HepG2 (cell line): ENCODE data around the gene NEDD4L. TPM values are rescaled to one million over a fixed set of nuclear protein-coding genes. Genes with fewer than 3 reads are reported as not detected.

ENCODE experiments used
- FOSL1 ChIP-seq: sonication (generic); formaldehyde crosslinking; IDR thresholded peaks from 2 replicates; pipeline ENCODE4 v1.9.0; 2021; ENCODE audit warnings: missing genetic modification reagents, borderline replicate concordance
- HDAC6 ChIP-seq: fragments of 200-600 bp; sonication (generic); IDR thresholded peaks from 2 replicates; pipeline ENCODE4 v1.7.0; 2017; ENCODE audit warnings: mild to moderate bottlenecking, antibody characterized with exemption, low read length, low read depth
- HIVEP1 ChIP-seq: sonication (generic); formaldehyde crosslinking; IDR thresholded peaks from 2 replicates; pipeline ENCODE4 v1.4.0; 2020; ENCODE audit warnings: mild to moderate bottlenecking, missing genetic modification reagents
- HOXA3 ChIP-seq: sonication (generic); formaldehyde crosslinking; IDR thresholded peaks from 2 replicates; pipeline ENCODE4 v1.5.0; 2020; ENCODE audit warnings: missing genetic modification reagents
- MIER3 ChIP-seq: IDR thresholded peaks from 2 replicates; pipeline ENCODE4 v1.6.1; 2016; ENCODE audit warnings: missing compliant biosample characterization, borderline replicate concordance
- MXI1 ChIP-seq: IDR thresholded peaks from 3 replicates; pipeline ENCODE4 v1.6.1; 2012; ENCODE audit warnings: low read depth, low read length, inconsistent platforms, borderline replicate concordance
- SRF ChIP-seq: IDR thresholded peaks from 2 replicates; pipeline ENCODE4 v1.6.1; 2011; ENCODE audit warnings: mild to moderate bottlenecking, low read depth, low read length, moderate library complexity
- SUZ12 ChIP-seq: fragments of 150-350 bp; IDR thresholded peaks from 2 replicates; pipeline ENCODE4 v1.6.1; 2014; ENCODE audit warnings: low read depth, low read length
- ZFP36L2 ChIP-seq: sonication (generic); formaldehyde crosslinking; IDR thresholded peaks from 2 replicates; pipeline ENCODE4 v1.4.0; 2020; ENCODE audit warnings: missing genetic modification reagents
- ZNF329 ChIP-seq: sonication (generic); formaldehyde crosslinking; IDR thresholded peaks from 2 replicates; pipeline ENCODE4 v1.9.0; 2021; ENCODE audit warnings: low read depth, mild to moderate bottlenecking, missing genetic modification reagents
- ZNF335 ChIP-seq: sonication (generic); formaldehyde crosslinking; IDR thresholded peaks from 2 replicates; pipeline ENCODE4 v1.4.0; 2020; ENCODE audit warnings: missing genetic modification reagents
- polyA plus RNA-seq, 8 experiments: library from polyadenylated mRNA; depleted of rRNA in 3 of 8; stranded (reverse) in 7 of 8; unstranded in 1 of 8; fragments of >200 nt; fragmentation: Illumina TruSeq in 4 of 8; extraction: Trizol in 4 of 8; gene quantifications; 2 replicates each; pipeline versions ENCODE4 v1.2.1 to v1.2.3, GENCODE V29; 2011 to 2016; ENCODE audit warnings: low read depth in 4 of 8, missing spikeins in 1 of 8, mixed read lengths in 1 of 8; ENCODE audit not compliant: insufficient read depth in 1 of 8
- total RNA-seq, 5 experiments: library from RNA; depleted of rRNA; stranded (reverse); fragments of >200 nt; fragmentation: Illumina TruSeq; extraction: Trizol; gene quantifications; 2 replicates each; pipeline ENCODE4 v1.2.3, GENCODE V29; 2016; ENCODE audit warnings: low read depth in 1 of 5
- TF ChIP-seq, protein P1 (sequence below): sonication (generic); formaldehyde crosslinking; IDR thresholded peaks from 2 replicates; pipeline ENCODE4 v1.8.0; 2022; ENCODE audit warnings: low read depth, missing genetic modification reagents
- TF ChIP-seq, protein P2 (sequence below): sonication (generic); formaldehyde crosslinking; IDR thresholded peaks from 2 replicates; pipeline ENCODE4 v1.5.1; 2020; ENCODE audit warnings: mild to moderate bottlenecking, moderate library complexity, missing genetic modification reagents
- TF ChIP-seq, protein P3 (sequence below): sonication (generic); formaldehyde crosslinking; IDR thresholded peaks from 2 replicates; pipeline ENCODE4 v1.4.0; 2020; ENCODE audit warnings: mild to moderate bottlenecking, missing genetic modification reagents
- TF ChIP-seq, protein P4 (sequence below): sonication (generic); formaldehyde crosslinking; IDR thresholded peaks from 2 replicates; pipeline ENCODE4 v1.8.1; 2023; ENCODE audit warnings: mild to moderate bottlenecking, inconsistent platforms, moderate library complexity, missing genetic modification reagents, borderline replicate concordance
- TF ChIP-seq, protein P5 (sequence below): sonication (generic); formaldehyde crosslinking; IDR thresholded peaks from 2 replicates; pipeline ENCODE4 v1.8.0; 2022; ENCODE audit warnings: mild to moderate bottlenecking, missing genetic modification reagents

Gene NEDD4L
- total and polyA plus RNA-seq, 2 of the 13 experiments (the other 11 are each of a cell fraction or from before 2014, with no cell fraction given): 168 to 390 TPM

DNA sequence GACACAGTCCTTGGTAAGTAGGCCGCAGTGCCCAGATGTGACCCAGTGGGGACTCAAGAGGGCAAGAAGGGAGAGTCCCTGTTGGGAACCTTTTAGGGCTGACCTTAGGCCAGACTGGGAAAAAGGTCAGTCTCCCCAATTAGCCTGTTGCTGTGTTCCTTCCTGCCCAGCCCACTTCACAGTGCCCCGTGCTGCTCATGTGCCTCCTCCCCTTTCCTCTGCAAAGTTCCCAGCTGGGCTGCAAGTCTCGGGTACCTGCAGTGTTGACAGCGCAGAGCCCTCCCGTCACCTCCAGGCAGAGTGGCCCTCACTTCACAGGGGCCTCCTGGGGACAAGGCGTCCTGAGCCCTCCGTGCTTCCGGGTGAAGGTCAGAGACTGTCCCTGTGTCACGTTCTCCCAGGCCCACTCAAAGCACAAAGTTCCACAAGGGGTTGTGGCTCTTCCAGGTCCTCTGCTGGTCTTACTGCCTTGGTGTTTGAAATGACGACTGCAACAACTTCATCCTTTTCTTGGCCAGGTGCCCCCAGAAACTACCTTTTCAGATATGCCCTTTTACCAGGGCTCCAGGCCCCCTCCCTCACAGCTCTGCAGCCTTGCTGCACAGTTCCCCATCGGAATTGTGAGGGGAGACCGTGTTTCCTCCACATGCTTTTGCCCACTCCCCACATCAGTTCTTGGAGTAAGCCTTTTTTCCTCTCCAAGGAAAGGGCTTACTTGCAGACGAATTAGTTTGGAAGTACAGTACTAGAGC lies 359.1 kb downstream of the NEDD4L start (continued):
- TF ChIP-seq, protein P1, sequence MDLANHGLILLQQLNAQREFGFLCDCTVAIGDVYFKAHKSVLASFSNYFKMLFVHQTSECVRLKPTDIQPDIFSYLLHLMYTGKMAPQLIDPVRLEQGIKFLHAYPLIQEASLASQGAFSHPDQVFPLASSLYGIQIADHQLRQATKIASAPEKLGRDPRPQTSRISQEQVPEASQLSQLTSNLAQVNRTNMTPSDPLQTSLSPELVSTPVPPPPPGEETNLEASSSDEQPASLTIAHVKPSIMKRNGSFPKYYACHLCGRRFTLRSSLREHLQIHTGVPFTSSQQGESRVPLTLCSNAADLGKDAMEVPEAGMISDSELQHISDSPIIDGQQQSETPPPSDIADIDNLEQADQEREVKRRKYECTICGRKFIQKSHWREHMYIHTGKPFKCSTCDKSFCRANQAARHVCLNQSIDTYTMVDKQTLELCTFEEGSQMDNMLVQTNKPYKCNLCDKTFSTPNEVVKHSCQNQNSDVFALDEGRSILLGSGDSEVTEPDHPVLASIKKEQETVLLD (CRISPR knock-in tag): no peak
- TF ChIP-seq ZNF335 (CRISPR knock-in tag): peak; percentile 43; the same call in 1 of the 2 replicates
- TF ChIP-seq ZNF329 (CRISPR knock-in tag): peak; percentile 78
- peak; percentile 88 for TF ChIP-seq HIVEP1 (CRISPR knock-in tag)
- no peak for TF ChIP-seq SRF
- peak; percentile 91 for TF ChIP-seq MIER3 (CRISPR knock-in tag)
- TF ChIP-seq MXI1: peak; percentile 24; the same call in 1 of the 3 replicates
- TF ChIP-seq, protein P2, sequence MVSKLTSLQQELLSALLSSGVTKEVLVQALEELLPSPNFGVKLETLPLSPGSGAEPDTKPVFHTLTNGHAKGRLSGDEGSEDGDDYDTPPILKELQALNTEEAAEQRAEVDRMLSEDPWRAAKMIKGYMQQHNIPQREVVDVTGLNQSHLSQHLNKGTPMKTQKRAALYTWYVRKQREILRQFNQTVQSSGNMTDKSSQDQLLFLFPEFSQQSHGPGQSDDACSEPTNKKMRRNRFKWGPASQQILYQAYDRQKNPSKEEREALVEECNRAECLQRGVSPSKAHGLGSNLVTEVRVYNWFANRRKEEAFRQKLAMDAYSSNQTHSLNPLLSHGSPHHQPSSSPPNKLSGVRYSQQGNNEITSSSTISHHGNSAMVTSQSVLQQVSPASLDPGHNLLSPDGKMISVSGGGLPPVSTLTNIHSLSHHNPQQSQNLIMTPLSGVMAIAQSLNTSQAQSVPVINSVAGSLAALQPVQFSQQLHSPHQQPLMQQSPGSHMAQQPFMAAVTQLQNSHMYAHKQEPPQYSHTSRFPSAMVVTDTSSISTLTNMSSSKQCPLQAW (CRISPR knock-in tag): peak; percentile 98
- no peak for TF ChIP-seq HDAC6
- TF ChIP-seq SUZ12: no peak
- TF ChIP-seq HOXA3 (CRISPR knock-in tag): peak; percentile 91
- TF ChIP-seq, protein P3, sequence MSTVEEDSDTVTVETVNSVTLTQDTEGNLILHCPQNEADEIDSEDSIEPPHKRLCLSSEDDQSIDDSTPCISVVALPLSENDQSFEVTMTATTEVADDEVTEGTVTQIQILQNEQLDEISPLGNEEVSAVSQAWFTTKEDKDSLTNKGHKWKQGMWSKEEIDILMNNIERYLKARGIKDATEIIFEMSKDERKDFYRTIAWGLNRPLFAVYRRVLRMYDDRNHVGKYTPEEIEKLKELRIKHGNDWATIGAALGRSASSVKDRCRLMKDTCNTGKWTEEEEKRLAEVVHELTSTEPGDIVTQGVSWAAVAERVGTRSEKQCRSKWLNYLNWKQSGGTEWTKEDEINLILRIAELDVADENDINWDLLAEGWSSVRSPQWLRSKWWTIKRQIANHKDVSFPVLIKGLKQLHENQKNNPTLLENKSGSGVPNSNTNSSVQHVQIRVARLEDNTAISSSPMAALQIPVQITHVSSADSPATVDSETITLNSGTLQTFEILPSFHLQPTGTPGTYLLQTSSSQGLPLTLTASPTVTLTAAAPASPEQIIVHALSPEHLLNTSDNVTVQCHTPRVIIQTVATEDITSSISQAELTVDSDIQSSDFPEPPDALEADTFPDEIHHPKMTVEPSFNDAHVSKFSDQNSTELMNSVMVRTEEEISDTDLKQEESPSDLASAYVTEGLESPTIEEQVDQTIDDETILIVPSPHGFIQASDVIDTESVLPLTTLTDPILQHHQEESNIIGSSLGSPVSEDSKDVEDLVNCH: no peak
- TF ChIP-seq, protein P4, sequence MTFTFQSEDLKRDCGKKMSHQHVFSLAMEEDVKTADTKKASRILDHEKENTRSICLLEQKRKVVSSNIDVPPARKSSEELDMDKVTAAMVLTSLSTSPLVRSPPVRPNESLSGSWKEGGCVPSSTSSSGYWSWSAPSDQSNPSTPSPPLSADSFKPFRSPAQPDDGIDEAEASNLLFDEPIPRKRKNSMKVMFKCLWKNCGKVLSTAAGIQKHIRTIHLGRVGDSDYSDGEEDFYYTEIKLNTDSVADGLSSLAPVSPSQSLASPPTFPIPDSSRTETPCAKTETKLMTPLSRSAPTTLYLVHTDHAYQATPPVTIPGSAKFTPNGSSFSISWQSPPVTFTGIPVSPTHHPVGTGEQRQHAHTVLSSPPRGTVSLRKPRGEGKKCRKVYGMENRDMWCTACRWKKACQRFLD (CRISPR knock-in tag): 0 out of 2 replicates have a peak, but pooled peaks have one; percentile 24
- TF ChIP-seq FOSL1 (CRISPR knock-in tag): no peak
- TF ChIP-seq, protein P5, sequence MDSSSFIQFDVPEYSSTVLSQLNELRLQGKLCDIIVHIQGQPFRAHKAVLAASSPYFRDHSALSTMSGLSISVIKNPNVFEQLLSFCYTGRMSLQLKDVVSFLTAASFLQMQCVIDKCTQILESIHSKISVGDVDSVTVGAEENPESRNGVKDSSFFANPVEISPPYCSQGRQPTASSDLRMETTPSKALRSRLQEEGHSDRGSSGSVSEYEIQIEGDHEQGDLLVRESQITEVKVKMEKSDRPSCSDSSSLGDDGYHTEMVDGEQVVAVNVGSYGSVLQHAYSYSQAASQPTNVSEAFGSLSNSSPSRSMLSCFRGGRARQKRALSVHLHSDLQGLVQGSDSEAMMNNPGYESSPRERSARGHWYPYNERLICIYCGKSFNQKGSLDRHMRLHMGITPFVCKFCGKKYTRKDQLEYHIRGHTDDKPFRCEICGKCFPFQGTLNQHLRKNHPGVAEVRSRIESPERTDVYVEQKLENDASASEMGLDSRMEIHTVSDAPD (CRISPR knock-in tag): peak; percentile 55; the same call in 1 of the 2 replicates
- TF ChIP-seq ZFP36L2 (CRISPR knock-in tag): 0 out of 2 replicates have a peak, but pooled peaks have one; percentile 51
